HEK293 (cell line): ENCODE measurements around the gene ANKRD65.

Source experiments
- AEBP2 ChIP-seq: fragments of 450-650 bp; formaldehyde crosslinking; IDR thresholded peaks from 2 replicates; pipeline ENCODE4 v1.5.1; 2016; ENCODE audit warnings: missing biosample characterization, missing genetic modification characterization, borderline replicate concordance
- EGR2 ChIP-seq: fragments of 450-650 bp; formaldehyde crosslinking; IDR thresholded peaks from 2 replicates; pipeline ENCODE4 v1.5.1; 2016; ENCODE audit warnings: low read depth, missing biosample characterization, missing genetic modification characterization
- HOXA7 ChIP-seq: sonication (generic); formaldehyde crosslinking; IDR thresholded peaks from 2 replicates; pipeline ENCODE4 v1.8.1; 2022; ENCODE audit warnings: missing genetic modification reagents, borderline replicate concordance
- HOXD13 ChIP-seq: sonication (generic); formaldehyde crosslinking; IDR thresholded peaks from 2 replicates; pipeline ENCODE4 v1.8.0; 2022; ENCODE audit warnings: missing genetic modification reagents, borderline replicate concordance
- IKZF3 ChIP-seq: fragments of 450-650 bp; IDR thresholded peaks from 2 replicates; pipeline ENCODE4 v1.5.0; 2018; ENCODE audit warnings: missing biosample characterization, mild to moderate bottlenecking, missing genetic modification characterization, moderate library complexity
- KLF16 ChIP-seq: fragments of 450-650 bp; formaldehyde crosslinking; IDR thresholded peaks from 2 replicates; pipeline ENCODE4 v1.5.1; 2017; ENCODE audit warnings: missing biosample characterization, missing genetic modification characterization
- MEIS1 ChIP-seq: sonication (generic); formaldehyde crosslinking; IDR thresholded peaks from 2 replicates; pipeline ENCODE4 v1.8.1; 2022; ENCODE audit warnings: missing genetic modification reagents, mild to moderate bottlenecking, borderline replicate concordance
- MYNN ChIP-seq: fragments of 450-650 bp; formaldehyde crosslinking; IDR thresholded peaks from 2 replicates; pipeline ENCODE4 v1.5.1; 2016; ENCODE audit warnings: missing biosample characterization, missing genetic modification characterization, borderline replicate concordance
- REPIN1 ChIP-seq: fragments of 450-650 bp; formaldehyde crosslinking; IDR thresholded peaks from 2 replicates; pipeline ENCODE4 v1.5.1; 2017; ENCODE audit warnings: missing biosample characterization, missing genetic modification characterization, low read depth
- ZBTB8A ChIP-seq: fragments of 450-650 bp; formaldehyde crosslinking; IDR thresholded peaks from 2 replicates; pipeline ENCODE4 v1.5.1; 2016; ENCODE audit warnings: missing biosample characterization, missing genetic modification characterization
- ZFP37 ChIP-seq: fragments of 450-650 bp; formaldehyde crosslinking; IDR thresholded peaks from 2 replicates; pipeline ENCODE4 v1.5.1; 2016; ENCODE audit warnings: missing biosample characterization, missing genetic modification characterization
- ZFP69B ChIP-seq: fragments of 450-650 bp; formaldehyde crosslinking; IDR thresholded peaks from 2 replicates; pipeline ENCODE4 v1.5.1; 2016; ENCODE audit warnings: missing biosample characterization, missing genetic modification characterization
- ZNF121 ChIP-seq: fragments of 450-650 bp; formaldehyde crosslinking; IDR thresholded peaks from 2 replicates; pipeline ENCODE4 v1.5.1; 2016; ENCODE audit warnings: missing biosample characterization, missing genetic modification characterization
- ZNF248 ChIP-seq: fragments of 450-650 bp; formaldehyde crosslinking; IDR thresholded peaks from 2 replicates; pipeline ENCODE4 v1.5.1; 2017; ENCODE audit warnings: missing biosample characterization, missing genetic modification characterization
- ZNF324 ChIP-seq: fragments of 450-650 bp; formaldehyde crosslinking; IDR thresholded peaks from 2 replicates; pipeline ENCODE4 v1.5.1; 2016; ENCODE audit warnings: missing biosample characterization, missing genetic modification characterization
- ZNF362 ChIP-seq: fragments of 450-650 bp; formaldehyde crosslinking; IDR thresholded peaks from 2 replicates; pipeline ENCODE4 v1.5.1; 2016; ENCODE audit warnings: missing biosample characterization, missing genetic modification characterization
- ZNF433 ChIP-seq: fragments of 450-650 bp; formaldehyde crosslinking; IDR thresholded peaks from 2 replicates; pipeline ENCODE4 v1.5.1; 2016; ENCODE audit warnings: missing biosample characterization, missing genetic modification characterization, low read depth
- ZNF521 ChIP-seq: fragments of 450-650 bp; formaldehyde crosslinking; IDR thresholded peaks from 2 replicates; pipeline ENCODE4 v1.5.1; 2017; ENCODE audit warnings: missing biosample characterization, mild to moderate bottlenecking, missing genetic modification characterization
- ZNF529 ChIP-seq: fragments of 450-650 bp; formaldehyde crosslinking; IDR thresholded peaks from 2 replicates; pipeline ENCODE4 v1.5.1; 2017; ENCODE audit warnings: missing genetic modification characterization, missing biosample characterization; ENCODE audit not compliant: insufficient replicate concordance
- ZNF530 ChIP-seq: fragments of 450-650 bp; formaldehyde crosslinking; IDR thresholded peaks from 2 replicates; pipeline ENCODE4 v1.5.1; 2016; ENCODE audit warnings: low read depth, missing biosample characterization, missing genetic modification characterization
- ZNF558 ChIP-seq: fragments of 450-650 bp; formaldehyde crosslinking; IDR thresholded peaks from 2 replicates; pipeline ENCODE4 v1.5.1; 2016; ENCODE audit warnings: missing biosample characterization, missing genetic modification characterization
- ZNF560 ChIP-seq: fragments of 450-650 bp; formaldehyde crosslinking; IDR thresholded peaks from 2 replicates; pipeline ENCODE4 v1.5.1; 2017; ENCODE audit warnings: missing biosample characterization, missing genetic modification characterization, borderline replicate concordance
- ZNF571 ChIP-seq: fragments of 450-650 bp; formaldehyde crosslinking; IDR thresholded peaks from 2 replicates; pipeline ENCODE4 v1.5.0; 2017; ENCODE audit warnings: missing biosample characterization, missing genetic modification characterization
- ZNF585B ChIP-seq: fragments of 450-650 bp; formaldehyde crosslinking; IDR thresholded peaks from 2 replicates; pipeline ENCODE4 v1.5.1; 2016; ENCODE audit warnings: missing biosample characterization, missing genetic modification characterization
- ZNF629 ChIP-seq: fragments of 450-650 bp; formaldehyde crosslinking; IDR thresholded peaks from 2 replicates; pipeline ENCODE4 v1.5.1; 2017; ENCODE audit warnings: missing biosample characterization, missing genetic modification characterization
- ZNF658 ChIP-seq: fragments of 450-650 bp; formaldehyde crosslinking; IDR thresholded peaks from 2 replicates; pipeline ENCODE4; 2016; ENCODE audit warnings: missing biosample characterization, missing genetic modification characterization
- ZNF76 ChIP-seq: fragments of 450-650 bp; formaldehyde crosslinking; IDR thresholded peaks from 2 replicates; pipeline ENCODE4; 2016; ENCODE audit warnings: low read depth, missing biosample characterization, missing genetic modification characterization, borderline replicate concordance
- ZNF776 ChIP-seq: fragments of 450-650 bp; formaldehyde crosslinking; IDR thresholded peaks from 2 replicates; pipeline ENCODE4 v1.5.0; 2017; ENCODE audit warnings: missing biosample characterization, missing genetic modification characterization, borderline replicate concordance
- ZNF777 ChIP-seq: fragments of 450-650 bp; formaldehyde crosslinking; IDR thresholded peaks from 2 replicates; pipeline ENCODE4 v1.5.1; 2017; ENCODE audit warnings: missing biosample characterization, missing genetic modification characterization, borderline replicate concordance
- ZNF837 ChIP-seq: fragments of 450-650 bp; formaldehyde crosslinking; IDR thresholded peaks from 2 replicates; pipeline ENCODE4 v1.5.1; 2016; ENCODE audit warnings: missing biosample characterization, missing genetic modification characterization
- TF ChIP-seq, protein P1 (sequence below): fragments of 450-650 bp; formaldehyde crosslinking; IDR thresholded peaks from 2 replicates; pipeline ENCODE4 v1.5.1; 2016; ENCODE audit warnings: missing biosample characterization, missing genetic modification characterization, low read depth
- TF ChIP-seq, protein P2 (sequence below): fragments of 450-650 bp; formaldehyde crosslinking; IDR thresholded peaks from 2 replicates; pipeline ENCODE4 v1.5.1; 2016; ENCODE audit warnings: missing biosample characterization, missing genetic modification characterization

Gene ANKRD65

GRCh38 chr1:1406821-1407635 lies 14.0 kb downstream of the ANKRD65 start, which contains the start of gene MRPL20 (continued):
- TF ChIP-seq AEBP2 (tag by site-specific recombination) (no peak), ZNF530 (tag by site-specific recombination) (no peak), ZNF658 (tag by site-specific recombination) (no peak), REPIN1 (tag by site-specific recombination) (no peak), ZNF121 (tag by site-specific recombination) (no peak), ZNF433 (tag by site-specific recombination) (no peak), ZNF777 (tag by site-specific recombination) (no peak), IKZF3 (tag by site-specific recombination) (no peak), HOXD13 (CRISPR knock-in tag) (no peak), ZNF521 (no peak), ZNF324 (peak; percentile 63; the same call in 1 of the 2 replicates), ZNF560 (no peak), MEIS1 (CRISPR knock-in tag) (no peak), ZNF529 (tag by site-specific recombination) (no peak), ZBTB8A (tag by site-specific recombination) (peak; percentile 87), ZNF776 (tag by site-specific recombination) (no peak), ZNF837 (tag by site-specific recombination) (no peak), ZNF558 (tag by site-specific recombination) (no peak), ZNF585B (no peak), MYNN (tag by site-specific recombination) (no peak), ZFP69B (tag by site-specific recombination) (0 out of 2 replicates have a peak, but pooled peaks have one; percentile 39), KLF16 (peak; percentile 79), ZNF362 (tag by site-specific recombination) (no peak), ZNF248 (tag by site-specific recombination) (no peak), EGR2 (tag by site-specific recombination) (no peak), ZFP37 (peak; percentile 75; the same call in 1 of the 2 replicates), ZNF629 (tag by site-specific recombination) (peak; percentile 72), HOXA7 (CRISPR knock-in tag) (no peak), ZNF76 (tag by site-specific recombination) (peak; percentile 97), ZNF571 (tag by site-specific recombination) (no peak)
- TF ChIP-seq, protein P1, sequence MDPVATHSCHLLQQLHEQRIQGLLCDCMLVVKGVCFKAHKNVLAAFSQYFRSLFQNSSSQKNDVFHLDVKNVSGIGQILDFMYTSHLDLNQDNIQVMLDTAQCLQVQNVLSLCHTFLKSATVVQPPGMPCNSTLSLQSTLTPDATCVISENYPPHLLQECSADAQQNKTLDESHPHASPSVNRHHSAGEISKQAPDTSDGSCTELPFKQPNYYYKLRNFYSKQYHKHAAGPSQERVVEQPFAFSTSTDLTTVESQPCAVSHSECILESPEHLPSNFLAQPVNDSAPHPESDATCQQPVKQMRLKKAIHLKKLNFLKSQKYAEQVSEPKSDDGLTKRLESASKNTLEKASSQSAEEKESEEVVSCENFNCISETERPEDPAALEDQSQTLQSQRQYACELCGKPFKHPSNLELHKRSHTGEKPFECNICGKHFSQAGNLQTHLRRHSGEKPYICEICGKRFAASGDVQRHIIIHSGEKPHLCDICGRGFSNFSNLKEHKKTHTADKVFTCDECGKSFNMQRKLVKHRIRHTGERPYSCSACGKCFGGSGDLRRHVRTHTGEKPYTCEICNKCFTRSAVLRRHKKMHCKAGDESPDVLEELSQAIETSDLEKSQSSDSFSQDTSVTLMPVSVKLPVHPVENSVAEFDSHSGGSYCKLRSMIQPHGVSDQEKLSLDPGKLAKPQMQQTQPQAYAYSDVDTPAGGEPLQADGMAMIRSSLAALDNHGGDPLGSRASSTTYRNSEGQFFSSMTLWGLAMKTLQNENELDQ (tag by site-specific recombination), result no peak
- TF ChIP-seq, protein P2, sequence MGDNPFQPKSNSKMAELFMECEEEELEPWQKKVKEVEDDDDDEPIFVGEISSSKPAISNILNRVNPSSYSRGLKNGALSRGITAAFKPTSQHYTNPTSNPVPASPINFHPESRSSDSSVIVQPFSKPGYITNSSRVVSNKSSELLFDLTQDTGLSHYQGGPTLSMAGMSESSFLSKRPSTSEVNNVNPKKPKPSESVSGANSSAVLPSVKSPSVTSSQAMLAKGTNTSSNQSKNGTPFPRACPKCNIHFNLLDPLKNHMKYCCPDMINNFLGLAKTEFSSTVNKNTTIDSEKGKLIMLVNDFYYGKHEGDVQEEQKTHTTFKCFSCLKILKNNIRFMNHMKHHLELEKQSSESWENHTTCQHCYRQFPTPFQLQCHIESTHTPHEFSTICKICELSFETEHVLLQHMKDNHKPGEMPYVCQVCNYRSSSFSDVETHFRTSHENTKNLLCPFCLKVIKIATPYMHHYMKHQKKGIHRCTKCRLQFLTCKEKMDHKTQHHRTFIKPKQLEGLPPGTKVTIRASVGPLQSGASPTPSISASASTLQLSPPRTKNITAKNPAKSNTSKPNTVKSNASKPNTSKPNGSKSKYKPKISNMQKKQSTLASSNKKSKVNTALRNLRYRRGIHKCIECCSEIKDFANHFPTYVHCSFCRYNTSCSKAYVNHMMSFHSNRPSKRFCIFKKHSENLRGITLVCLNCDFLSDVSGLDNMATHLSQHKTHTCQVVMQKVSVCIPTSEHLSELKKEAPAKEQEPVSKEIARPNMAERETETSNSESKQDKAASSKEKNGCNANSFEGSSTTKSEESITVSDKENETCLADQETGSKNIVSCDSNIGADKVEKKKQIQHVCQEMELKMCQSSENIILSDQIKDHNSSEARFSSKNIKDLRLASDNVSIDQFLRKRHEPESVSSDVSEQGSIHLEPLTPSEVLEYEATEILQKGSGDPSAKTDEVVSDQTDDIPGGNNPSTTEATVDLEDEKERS (tag by site-specific recombination), result no peak
